Pulmonary artery endothelial cell (primary cell): ENCODE results near the gene FGF14. TPM values are rescaled to one million over a fixed set of nuclear protein-coding genes. Genes with fewer than 3 reads are reported as not detected.
"Not testable (repeated sequence)": the region's sequence is repeated elsewhere in the genome, so short reads cannot be mapped to it uniquely, and the experiment has no call there.

Experiments
- DNase-seq: peaks from one replicate; pipeline ENCODE4 v3.0.0-alpha.2; 2011; ENCODE audit warnings: low read depth, low spot score
- total RNA-seq: library from RNA; depleted of rRNA; stranded (reverse); fragments of >200 nt; gene quantifications from 2 replicates; pipeline ENCODE4 v1.2.3, GENCODE V29; 2014

The FGF14 gene
- total RNA-seq, 1 donor from 2014 or later, result not detected

DNA sequence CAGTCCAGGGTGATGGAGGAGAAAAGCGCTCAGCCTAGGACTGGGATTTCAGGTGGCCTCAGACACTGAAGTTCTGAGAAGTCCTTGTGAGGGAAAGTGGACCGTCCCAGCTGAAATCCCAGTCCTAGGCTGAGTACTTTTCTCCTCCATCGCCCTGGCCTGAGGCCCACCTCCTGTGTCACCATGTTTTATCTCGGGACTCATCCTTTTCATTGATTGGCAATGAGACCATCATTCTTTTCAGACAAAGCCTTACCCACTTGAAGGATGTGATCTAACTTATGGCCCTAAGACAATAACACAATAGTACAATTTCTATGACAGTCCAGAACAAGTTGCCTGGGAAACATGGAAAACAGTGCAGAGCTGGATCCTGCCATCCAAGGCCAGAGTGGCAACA lies 263.9 kb downstream of the FGF14 start:
- DNase-seq, result not testable (repeated sequence)

GRCh38 chr13:102136735-102137296 lies 265.0 kb downstream of the FGF14 start:
- no peak for DNase-seq

DNA sequence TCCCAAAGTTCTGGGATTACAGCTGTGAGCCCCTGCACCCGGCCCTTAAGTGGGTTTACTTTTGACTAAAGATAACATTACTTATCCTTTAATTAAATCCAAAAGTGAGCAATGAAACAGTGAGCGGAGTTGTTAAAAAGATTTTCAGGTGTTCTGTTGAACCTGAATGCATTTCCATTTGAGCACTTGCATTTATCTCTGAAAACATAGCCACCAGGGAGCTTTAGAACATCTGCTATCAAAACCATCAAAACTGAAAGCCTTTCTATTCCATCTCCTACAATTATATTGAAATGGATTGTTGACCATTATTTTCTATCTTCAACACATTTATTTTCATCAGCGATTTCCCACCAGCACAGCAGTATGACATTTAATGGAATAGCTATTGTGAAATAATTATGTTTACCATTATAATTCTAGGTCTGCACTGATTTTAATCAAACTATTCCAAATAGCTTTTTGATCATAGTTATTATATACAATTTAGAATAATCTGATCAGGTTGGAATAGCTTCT lies 269.0 kb downstream of the FGF14 start:
- DNase-seq, result no peak

GRCh38 chr13:102131246-102131645 lies 270.6 kb downstream of the FGF14 start:
- DNase-seq, result no peak

- DNase-seq, result no peak
Measured at GRCh38 chr13:102128216-102128810, 273.5 kb downstream of the FGF14 start.

DNA sequence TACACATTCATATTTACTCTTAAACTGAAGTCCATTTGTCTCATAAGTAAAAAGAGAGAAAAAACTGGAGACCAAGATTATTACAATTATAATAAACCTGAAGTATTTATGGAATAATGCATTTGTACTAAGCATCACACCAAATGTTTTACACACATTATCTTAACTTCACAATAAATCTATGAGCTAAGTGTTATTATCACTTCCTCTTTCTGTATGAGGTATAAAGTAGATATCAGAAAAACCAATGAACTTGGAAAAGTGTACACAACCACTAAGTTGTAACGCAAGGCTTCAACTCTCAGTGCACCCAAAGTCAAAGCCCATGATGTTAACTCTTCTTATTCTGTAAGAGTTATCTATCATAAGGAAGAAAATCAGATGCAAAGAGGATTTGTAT lies 274.7 kb downstream of the FGF14 start:
- DNase-seq, result no peak

DNA sequence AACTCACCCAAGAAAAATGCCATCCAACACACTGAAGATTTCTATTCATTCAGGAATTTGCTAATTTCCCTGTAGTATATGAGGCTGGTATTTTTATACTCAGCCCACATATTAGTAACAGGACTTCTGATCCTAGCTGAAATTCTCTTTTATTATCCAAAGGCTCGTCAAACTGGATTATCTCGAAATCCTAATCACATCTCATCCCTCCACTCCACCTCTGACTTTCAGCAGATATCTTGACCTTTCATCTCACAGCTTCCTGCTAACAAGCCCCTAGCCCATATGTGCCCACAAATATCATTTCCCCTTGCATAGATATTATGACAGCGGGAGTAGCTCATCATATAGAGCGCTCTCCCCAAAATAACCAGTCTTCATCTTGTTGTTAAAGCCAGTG lies 279.7 kb downstream of the FGF14 start:
- DNase-seq, result no peak

DNA sequence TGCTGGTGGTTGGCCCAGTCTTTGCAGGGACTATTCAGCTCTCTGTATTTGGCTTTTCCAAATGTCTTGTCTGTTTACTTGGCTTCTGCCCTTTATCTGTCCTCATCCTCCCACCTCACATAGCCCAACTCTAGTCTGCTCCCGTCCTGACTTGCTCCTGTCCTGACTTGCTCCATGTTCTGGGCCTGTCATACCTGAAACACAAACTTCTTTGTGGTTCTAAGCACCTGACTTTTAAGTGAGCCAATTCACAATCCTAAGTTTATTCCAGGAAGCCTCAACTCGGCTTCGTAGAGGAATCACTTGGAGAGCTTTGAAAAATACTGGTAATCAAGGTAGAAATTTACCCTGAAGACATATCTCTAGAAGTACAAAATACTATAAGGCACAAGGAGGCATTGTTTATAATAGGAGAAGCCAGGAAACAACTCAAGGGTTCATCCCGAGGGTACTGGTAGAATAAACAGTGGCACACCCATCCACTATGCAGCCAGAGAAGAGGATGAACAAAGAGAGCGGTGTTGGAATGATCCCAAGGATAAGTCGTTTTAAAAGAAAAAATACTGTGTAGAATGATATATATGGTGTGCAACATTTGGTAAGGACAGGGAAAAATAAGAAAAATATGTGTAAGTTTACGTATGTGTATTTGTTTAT lies 284.5 kb downstream of the FGF14 start:
- DNase-seq, result no peak

DNA sequence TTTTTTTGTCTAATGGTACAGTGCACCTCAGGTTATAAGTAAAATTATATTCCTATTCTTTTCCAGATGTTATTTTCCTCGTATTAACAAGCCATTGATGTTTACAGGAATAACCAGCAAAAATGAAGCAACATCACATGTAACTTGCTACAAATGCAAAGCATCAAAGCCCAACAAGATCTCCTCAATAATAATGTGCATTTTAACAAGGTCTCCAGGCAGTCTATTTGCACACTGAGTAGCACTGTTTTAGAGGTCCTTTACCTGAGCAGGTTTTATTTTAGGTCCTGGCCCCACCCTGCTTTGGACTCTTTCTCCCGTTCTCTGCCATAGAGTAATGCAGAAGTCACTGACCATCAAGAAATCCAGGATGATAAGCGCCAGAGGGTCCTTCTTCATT lies 298.4 kb downstream of the FGF14 start:
- no peak for DNase-seq

DNA sequence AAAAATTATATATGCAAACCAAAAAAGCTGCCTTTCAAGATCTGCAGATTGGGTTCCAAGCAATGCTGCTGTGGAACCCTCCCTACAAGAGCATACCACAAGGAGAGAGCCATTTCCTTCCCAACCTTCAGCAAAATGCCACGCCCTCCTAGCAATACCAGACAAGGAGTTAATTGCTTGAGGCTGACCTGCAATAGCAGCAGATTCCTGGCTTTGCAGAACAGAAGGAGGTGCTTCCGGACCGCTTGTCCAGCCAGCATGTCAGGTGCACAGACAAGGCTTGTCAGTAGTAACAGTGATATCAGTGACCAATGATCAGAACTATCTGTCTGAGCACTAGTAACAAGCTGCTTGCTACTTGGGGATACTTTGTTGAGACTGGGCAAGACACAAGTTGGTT lies 301.6 kb downstream of the FGF14 start:
- no peak for DNase-seq

DNA sequence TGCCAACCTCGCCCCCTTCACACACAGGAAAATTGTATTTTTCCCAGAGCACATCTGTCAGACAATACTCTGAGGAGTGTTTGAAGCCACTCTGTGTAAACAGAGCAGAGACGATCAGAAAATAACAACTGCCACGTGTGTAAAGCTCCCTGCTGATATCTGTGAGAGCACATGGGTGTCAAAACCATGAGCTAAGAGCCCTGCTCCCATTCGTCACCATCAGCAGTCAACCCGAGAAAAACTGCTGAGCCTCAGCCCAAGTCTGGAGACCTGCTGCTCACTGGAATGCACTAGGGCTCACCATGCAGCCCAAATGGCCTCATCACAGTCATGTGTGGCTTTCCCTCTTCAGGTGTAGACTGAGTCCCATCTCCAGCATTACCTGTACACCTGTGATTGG lies 304.1 kb downstream of the FGF14 start:
- DNase-seq, result no peak

DNA sequence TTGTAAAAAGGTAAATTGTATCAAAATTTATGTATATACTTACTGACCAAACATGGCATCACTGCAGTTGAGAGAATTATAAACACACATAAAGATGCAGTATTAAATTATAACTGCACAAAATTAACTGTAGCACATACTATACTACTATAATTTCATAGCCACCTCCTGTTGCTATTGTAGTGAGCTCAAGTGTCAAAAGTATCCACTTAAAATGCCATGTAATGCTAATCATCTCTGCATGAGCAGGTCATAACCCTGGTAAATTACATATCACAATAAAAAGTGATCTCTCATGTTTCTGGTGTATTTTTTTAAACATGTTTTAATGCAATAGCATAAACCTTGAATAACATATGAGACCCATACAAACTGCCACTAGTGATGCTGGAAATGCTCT lies 308.6 kb downstream of the FGF14 start:
- not testable (repeated sequence) for DNase-seq

- no peak for DNase-seq
Measured at GRCh38 chr13:102091231-102091630, 310.6 kb downstream of the FGF14 start.

GRCh38 chr13:102090532-102090931 lies 311.3 kb downstream of the FGF14 start:
- no peak for DNase-seq

DNA sequence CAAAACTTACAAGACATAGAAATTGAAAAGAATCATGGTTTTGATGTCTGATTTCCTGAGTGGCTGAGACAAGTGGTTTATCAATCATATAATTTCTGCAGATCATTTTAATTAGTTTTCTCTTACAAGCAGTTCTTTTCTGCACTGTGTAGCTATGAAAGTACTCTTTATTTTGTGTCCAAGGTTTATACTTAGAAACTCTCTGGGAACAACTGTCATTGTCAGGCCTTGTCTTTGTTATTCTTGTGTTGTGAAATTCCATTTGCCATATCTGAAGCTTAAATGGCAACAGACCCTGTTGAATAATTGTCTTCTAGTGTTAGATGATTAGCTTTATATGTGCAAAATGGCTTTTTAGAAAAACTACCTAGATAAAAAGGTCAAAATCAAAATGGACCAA lies 312.1 kb downstream of the FGF14 start:
- no peak for DNase-seq

GRCh38 chr13:102089177-102089576 lies 312.7 kb downstream of the FGF14 start:
- no peak for DNase-seq

- no peak for DNase-seq
Measured at GRCh38 chr13:102073251-102073650, 328.6 kb downstream of the FGF14 start.

DNA sequence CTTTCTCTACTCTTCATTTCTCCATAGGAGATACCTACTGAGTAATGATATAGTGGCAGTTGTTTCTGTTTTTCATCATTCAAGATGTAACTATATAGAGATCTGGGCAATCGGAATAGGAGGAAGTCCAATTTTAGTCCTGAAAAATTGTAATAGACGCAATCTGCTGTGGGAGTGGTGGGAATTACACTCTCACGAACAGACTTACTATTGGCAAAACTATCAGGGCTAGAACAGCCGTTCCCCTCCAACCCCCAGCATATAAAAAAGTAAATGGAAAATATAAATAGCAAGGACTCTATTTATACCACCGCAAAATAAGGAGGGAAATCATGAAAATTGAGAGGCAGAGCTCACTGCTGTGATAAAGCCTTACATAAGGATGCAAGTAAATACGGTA lies 330.1 kb downstream of the FGF14 start:
- no peak for DNase-seq

- DNase-seq, result not testable (repeated sequence)
Measured at GRCh38 chr13:102068323-102068722, 333.5 kb downstream of the FGF14 start.

DNA sequence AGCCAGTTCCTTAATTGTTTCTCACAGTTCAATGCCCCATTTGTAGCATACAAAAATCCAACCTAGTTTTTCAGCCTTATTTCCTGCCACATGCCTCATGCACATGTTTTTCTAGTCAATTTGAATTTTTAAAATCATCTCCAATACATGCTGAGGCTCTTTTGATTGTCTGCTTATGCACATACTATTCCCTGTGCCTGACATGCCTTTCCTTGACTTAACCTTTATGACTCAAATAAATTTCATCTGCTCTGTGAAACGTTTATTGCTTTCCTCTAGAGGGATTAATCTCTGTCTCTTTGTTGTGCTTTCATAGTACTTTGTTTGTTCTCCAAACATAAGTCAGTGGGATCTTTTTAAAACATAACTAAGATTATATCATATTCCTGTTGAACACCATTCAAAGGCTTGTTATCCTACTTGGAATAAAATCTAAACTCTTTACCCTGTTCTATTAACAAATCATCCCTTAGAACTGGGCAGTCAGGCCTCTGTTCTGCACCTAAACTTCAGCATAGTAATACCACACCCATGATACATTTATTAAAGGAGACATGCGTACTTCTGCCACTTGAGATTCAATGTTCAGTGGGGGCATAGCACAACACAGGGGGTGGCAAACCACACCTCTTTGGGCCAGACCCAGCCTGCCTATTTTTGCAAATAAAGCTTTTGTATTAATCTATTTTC lies 346.6 kb downstream of the FGF14 start:
- no peak for DNase-seq

DNA sequence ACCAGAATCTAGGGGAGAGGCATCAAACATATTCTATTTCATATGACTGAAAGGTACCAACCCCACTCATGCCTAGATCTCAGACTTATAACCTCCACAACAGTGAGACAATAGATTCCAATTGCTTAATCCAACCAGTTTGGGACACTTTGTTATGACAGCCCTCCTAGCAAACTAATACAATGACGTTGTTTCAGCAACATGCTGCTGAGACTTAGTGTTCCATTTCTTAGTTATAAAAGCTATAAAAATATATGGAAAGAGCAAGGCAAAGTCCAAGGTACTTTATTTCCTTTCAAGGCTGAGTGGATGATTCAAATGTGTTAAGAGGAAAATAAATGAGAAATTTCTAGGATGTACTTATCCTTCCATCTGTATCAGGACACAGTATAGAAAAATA lies 352.0 kb downstream of the FGF14 start:
- DNase-seq, result no peak

DNA sequence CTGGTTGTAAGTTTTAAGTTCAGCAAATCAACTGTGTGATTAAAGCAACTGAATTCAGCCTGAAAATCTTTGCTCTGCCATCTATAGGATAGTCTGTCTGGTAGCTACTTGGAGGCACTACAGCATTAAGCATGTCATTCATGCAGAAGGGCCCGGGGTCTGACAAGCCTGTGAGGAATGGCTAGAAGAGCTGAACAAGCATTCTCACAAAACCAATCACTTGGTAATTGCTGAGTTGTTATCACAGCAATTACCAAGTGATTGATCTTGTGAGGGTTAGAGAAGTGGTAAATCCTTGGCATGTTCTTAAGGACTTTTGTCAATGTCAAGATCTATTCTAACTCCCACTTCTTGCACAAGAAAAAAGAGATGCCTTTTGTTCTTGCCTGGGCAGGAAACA lies 356.1 kb downstream of the FGF14 start:
- DNase-seq, result no peak
